Measurements from ENCODE around the gene GPER1. TPM values are rescaled to one million over a fixed set of nuclear protein-coding genes. Genes with fewer than 3 reads are reported as not detected.
A peak's percentile ranks its signal among the peaks of the same experiment; 100 is the strongest.
"Not testable (repeated sequence)": the region's sequence is repeated elsewhere in the genome, so short reads cannot be mapped to it uniquely, and the experiment has no call there.

Gene GPER1
- total RNA-seq, 2 donors from 2014 or later = 5.5 to 6.6 TPM

- DNase-seq (ENCODE audit: low spot score) = peak; percentile 84
- intact Hi-C loops (cut with DNase I) = loop anchor here in 1 of 2 donors (5.0 kb wide), 1 partner anchor 38 kb away; the partner anchor contains the start of gene GPER1
Measured at GRCh38 chr7:1124816-1125602, 37.1 kb downstream of the GPER1 start.

GRCh38 chr7:1125603-1125969, 37.7 kb downstream of the GPER1 start:
- peak; percentile 70 for DNase-seq (ENCODE audit: low spot score)
- intact Hi-C loops (cut with DNase I) = no loop called here

GRCh38 chr7:1127001-1127400, 39.1 kb downstream of the GPER1 start:
- intact Hi-C loops (cut with DNase I) = no loop called here
- DNase-seq (ENCODE audit: low spot score) = peak; percentile 51

DNA sequence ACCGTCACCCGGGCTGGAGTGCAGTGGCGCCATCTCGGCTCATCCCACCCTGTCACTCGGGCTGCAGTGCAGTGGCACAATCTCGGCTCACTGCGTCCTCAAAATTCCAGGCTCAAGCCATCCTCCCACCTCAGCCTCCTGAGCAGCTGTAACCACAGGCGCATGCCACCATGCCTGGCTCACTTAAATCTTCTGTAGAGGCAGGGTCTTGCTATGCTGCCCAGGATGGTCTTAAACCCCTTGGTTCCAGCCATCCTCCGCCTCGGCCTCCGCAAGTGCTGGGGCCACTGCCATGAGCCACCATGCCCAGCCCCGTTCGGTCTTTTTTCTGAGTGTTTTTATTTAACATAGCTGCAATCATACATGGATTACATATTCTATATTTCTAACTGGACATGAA, 41.5 kb downstream of the GPER1 start:
- intact Hi-C loops (cut with DNase I) = no loop called here
- DNase-seq (ENCODE audit: low spot score) = peak; percentile 58

- DNase-seq (ENCODE audit: low spot score) = peak; percentile 77
- intact Hi-C loops (cut with DNase I) = no loop called here
Measured at GRCh38 chr7:1130021-1130990, 42.4 kb downstream of the GPER1 start.

DNA sequence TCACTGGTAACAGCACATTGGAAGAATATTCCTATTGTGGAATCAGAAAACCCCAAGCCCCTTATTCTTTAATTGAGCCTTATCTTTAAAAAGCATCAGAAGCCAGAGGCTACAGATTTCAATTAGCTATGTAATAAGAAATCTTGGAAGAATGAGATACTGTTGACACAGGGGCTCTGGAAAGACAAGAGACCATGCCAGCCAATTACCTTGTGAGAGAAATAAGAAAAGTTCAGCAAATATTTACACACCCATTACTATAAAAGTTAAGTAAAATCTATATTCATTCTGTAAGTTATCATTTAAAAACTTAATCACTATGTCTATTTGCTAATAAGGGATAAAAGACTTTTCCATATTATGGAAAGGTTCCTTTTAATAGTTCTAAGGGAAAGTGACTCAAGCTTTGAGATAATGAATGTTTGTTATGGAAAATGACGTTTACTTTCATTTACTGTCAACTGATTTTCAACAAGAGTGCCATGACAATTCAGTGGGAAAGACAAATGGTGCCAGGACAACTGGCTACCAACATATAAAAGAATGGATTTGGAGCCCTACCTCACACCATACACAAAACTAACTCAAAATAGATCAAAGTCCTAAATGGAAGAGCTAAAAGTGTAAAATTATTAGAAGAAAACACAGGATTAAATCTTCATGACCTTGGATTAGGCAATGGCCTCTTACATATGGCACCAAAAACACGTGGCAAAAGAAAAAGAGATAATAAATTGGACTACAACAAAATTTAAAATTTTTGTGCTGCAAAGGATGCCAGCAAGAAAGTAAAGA, 43.8 kb downstream of the GPER1 start:
- no peak for DNase-seq (ENCODE audit: low spot score)
- intact Hi-C loops (cut with DNase I) = no loop called here

GRCh38 chr7:1134951-1135350, 47.0 kb downstream of the GPER1 start:
- no peak for DNase-seq (ENCODE audit: low spot score)
- intact Hi-C loops (cut with DNase I) = no loop called here

DNA sequence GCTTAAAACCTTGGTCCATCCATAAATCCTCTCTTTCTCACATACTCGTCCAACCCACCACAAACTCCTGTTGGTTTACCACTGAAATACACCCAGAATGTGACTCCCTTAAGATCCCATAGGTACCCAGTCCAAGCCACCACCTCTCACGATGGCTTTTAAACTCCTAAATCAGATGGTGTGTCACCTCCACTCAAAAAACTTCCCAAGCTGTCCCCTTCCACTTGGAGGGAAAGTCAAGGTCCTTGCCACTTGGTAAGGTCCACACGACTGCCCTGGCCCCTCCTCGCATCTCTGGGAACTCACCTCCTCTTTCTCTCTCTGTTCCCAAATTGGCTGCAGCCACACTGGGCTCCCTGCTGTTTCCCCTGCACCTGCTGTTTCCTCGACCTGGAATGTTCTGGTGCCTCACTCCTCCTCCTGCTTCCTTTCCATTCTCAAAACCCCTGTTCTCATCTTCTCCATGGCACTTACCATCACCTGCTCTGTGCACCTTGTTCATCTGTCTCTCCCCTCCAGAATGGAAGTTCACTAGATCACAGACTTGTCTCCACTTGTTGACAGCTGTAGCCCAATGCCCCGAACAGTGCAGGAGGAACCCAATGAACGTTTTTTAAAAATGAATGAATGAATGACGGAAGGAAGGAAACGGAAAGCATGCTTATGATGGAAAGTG, 49.1 kb downstream of the GPER1 start:
- intact Hi-C loops (cut with DNase I) = no loop called here
- DNase-seq (ENCODE audit: low spot score) = peak; percentile 28

DNA sequence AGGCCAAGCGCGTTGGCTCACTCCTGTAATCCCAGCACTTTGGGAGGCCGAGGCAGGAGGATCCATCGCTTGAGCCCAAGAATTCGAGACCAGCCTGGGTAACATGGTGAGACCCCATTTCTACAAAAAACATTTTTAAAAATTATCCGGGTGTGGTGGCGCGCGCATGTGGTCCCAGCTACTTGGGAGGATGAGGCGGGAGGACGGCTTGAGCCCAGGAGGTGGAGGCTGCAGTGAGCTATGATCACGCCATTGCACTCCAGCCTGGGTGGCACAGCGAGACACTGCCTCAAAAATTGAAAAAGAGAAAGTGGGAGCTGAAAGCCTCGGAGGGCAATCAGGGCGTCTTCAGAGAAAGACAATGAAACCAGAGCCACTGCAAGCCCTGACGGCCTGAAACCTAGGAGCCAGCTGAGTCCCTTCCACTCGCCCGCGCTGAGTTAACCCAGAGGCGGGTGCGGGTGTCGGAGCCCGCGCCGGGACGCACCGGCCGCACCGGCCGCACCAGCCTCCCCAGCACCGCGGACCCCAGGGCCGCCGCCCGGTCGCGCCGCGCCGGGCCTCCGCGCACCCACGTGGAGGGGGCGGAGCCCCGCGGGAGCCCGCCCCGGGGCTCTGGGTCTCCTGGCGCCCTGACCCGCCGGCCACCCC, 49.7 kb downstream of the GPER1 start:
- DNase-seq (ENCODE audit: low spot score) = peak; percentile 49
- intact Hi-C loops (cut with DNase I) = no loop called here

DNA sequence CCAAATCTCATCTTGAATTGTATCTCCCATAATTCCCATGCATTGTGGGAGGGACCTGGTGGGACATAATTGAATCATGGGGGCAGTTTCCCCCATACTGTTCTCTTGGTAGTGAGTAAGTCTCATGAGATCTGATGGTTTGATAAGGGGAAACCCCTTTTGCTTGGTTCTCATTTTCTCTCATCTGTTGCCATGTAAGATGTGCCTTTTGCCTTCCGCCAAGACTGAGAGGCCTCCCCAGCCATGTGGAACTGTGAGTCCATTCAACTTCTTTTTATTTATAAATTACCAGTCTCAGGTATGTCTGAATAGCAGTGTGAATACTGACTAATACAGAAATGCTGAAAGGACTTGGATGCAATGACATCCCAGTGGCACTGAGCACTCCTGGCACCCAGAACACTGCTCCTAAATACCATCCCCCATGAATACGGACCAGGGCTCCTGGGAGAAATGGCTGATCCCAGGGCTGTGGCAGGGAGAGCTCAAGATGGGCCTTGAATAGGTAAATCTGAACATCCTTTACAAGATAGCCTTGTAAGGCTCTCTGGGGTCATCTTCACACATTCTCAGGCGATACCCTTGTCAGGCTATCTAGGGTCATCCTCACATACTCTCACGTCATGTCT, 52.7 kb downstream of the GPER1 start:
- DNase-seq (ENCODE audit: low spot score) = peak; percentile 7
- intact Hi-C loops (cut with DNase I) = no loop called here

GRCh38 chr7:1141651-1142050, 53.7 kb downstream of the GPER1 start:
- peak; percentile 45 for DNase-seq (ENCODE audit: low spot score)
- intact Hi-C loops (cut with DNase I) = no loop called here

DNA sequence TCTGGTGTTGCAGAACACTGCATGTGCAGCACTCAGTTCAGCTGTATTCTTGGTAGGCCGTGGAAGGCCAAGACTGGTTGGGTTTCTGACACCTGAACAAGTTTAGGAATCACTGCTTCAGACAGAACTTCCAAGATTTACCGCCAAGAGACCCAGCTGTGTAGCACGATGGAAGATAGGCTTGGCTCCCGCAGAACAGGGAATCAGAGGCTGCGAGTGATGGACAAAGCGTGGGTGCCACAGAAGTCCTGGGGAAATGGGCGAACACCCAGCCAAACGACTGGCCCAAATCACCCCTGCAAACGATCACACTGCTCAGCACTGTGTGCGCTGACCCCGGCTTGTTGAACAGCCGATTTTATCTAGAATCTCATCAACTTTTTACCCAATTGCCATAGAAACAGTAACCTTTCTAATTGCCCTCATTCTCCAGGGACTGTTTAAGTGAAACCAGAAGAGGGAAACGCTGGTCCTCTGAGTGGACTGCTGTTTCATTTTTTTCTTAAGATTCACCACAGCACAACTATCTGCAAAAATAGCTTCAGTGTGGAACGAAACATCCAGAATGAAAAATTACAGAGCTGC, 54.2 kb downstream of the GPER1 start:
- intact Hi-C loops (cut with DNase I) = no loop called here
- DNase-seq (ENCODE audit: low spot score) = peak; percentile 62

- peak; percentile 25 for DNase-seq (ENCODE audit: low spot score)
- intact Hi-C loops (cut with DNase I) = not testable (repeated sequence)
Measured at GRCh38 chr7:1143031-1143430, 55.1 kb downstream of the GPER1 start.

Other genes starting within 250 kb of the GPER1 start
- 10 to 100 TPM; 13.2 to 16.3 TPM for gene GET4, start 211.6 kb upstream of the GPER1 start, total RNA-seq
- gene ADAP1, start 133.4 kb upstream of the GPER1 start, total RNA-seq = 10 to 100 TPM; 16.3 to 17.8 TPM
- 1 to 10 TPM; 5.9 to 8.4 TPM for gene COX19, start 112.6 kb upstream of the GPER1 start, total RNA-seq
- gene CYP2W1, start 104.9 kb upstream of the GPER1 start, total RNA-seq = not detected
- 10 to 100 TPM in 1 of 2 donors, 1 to 10 TPM in 1; 9.4 to 14.3 TPM for gene GPR146, start 43.6 kb upstream of the GPER1 start, total RNA-seq
- gene ZFAND2A, start 72.1 kb downstream of the GPER1 start, total RNA-seq = 10 to 100 TPM; 22.6 to 30.9 TPM
- not detected for gene UNCX, start 144.8 kb downstream of the GPER1 start, total RNA-seq